HG03565 (cell line): ENCODE measurements around the gene PSMB3.

Experiments
- ATAC-seq: cut with Tn5 transposase; IDR thresholded peaks from one replicate; pipeline ENCODE4 v1.9.1; 2021; ENCODE audit warnings: mild to moderate bottlenecking, moderate library complexity; ENCODE audit not compliant: unreplicated experiment

The PSMB3 gene

DNA sequence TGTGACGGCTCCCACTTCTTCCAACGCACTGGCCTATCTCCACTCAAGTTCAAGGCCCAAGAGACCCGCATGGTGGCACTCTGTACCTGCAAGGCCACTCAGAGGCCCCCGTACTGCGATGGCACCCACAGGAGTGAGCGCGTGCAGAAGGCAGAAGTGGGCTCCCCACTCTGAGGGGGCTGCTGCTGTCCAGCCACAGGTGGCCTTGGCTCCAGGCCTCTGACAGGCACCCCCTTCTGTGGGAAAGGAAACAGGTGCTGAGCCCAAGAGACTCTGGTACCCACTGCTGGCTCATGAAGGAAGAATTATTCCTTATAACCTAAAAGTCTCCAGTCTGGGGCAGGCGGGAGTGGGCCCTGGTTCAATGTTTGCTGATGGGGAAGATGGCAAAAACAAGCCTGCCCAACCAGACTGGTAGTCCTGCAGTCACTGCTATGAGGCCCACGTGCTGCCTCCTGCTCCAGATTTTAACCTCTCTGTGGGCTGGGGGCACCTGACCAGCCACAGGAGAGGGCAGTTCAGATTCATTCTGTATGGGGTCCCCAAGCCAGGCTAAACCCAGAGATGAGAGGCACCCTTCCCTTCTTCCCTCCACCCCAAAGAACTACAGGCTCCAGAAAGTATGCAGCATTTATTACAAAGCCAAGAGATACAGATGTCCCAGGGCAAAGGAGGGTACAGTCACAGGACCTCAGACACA lies 19.1 kb upstream of the PSMB3 start:
- ATAC-seq, result no peak

DNA sequence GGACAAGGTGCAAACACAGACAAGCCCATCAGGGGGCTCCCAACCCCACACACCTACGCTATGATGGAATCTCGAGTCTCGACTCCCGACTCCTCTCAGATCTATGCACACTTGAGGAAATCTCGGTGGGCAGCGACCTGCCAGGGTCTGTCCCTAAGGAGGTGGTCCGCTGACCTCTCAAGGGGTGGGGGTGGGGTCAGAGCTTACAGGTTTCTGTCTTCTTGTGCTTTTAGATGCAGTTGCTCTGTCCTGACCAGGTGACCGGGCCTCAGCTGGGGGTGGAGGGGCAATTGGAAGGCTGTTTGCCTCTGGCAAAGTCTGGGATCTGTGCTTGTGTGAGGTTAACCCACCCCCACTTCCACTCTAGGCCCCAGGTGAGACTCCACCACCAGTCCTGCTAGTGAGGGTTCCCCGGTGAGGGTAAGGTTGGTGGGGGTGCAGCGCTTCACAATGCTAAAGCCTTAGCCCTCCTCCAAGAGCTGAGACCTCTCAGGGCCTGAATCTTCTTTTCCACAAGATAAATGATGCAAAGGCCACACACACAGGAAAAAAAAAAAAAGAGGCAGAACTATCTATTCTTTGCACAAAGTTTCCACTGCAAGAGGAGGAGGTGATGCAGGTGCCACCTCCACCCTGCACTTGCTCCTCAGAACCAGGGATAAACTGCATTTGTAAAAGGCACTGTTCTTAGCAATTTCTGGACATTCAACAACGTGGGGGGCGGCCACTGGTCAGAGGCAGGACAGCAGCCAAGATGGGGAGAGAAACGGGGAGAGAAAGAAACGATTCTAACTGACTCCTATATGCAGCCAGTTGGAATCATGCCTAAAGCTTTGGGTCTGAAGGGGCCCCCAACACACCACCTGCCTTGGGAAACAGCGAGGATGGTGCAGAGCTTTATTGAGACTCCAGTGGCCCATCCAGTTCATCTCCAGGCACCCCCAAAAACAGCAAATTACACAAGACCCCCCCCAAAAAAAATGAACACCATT lies 18.3 kb upstream of the PSMB3 start:
- no peak for ATAC-seq

DNA sequence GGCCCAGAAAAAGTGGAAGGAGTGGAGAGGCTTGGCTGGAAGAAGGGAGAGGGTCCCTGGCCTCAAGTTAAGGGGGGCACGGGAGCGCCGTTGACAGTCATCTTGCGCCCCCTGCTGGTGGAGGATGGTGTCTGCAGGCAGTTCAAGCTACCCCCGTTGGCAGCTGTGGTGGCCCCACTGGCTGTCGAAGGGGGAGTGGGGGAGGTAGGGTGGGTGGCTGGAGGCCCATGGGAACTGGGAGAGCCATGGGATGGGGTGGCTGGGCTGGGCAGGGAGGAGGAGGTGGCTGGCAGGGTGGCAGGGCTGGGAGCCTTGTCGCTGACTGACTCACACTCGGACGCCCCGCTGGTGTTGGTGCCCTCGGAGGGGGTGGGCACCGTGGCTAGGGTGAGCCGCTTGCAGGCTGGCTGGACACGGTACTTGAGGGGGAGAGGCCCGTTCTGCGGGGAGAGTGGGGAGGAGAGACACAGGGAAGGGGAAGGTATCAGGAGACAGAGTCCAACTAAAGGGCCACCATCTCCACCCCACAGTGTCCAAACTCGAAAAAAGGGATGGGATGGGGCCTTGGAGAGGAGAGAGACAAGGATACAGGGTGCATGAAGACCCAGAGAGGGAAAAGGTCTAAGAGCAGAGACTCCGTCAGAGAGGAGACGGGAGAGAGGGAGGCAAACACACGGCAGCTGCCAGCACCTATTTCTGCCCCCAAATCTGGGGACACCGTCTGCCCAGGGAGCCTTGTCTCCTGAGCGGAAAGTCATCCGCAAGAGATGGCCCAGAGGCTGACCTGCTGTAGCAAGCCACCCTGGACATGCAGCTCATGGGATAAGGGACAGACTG lies 17.2 kb upstream of the PSMB3 start:
- no peak for ATAC-seq

DNA sequence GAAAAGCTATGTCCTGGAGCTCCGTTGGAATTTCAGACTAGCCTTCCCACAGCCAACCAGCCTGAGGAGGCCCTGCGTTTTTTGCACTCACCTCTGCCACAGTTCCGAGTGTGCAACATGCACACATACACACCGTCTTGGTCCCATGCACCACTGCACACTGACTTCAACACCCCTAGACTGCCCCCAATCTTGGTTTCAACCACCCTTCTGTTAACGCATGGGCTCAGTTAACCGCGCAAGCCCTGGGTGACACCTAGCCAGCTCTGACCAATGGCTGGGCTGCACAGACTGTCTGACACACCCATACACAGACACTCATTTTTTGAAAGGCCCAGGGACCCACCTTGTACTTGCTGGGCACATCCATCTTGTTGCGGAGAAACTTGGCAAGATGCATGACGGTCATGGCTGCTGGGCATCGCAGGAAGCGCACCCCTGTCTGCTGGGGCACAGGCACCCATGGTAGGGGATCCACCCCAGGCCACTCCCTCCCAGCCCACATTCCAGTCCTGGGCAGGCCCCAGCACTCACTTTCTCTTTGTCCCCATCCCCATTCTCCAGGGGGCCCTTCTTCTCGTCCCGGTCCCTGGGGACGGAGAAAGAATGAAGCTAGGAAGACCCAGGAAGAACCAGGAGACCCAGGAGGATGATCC lies 14.4 kb upstream of the PSMB3 start:
- no peak for ATAC-seq

- ATAC-seq, result no peak
These were observed 13.9 kb upstream of the PSMB3 start for GRCh38 chr17:38738686-38739085.

DNA sequence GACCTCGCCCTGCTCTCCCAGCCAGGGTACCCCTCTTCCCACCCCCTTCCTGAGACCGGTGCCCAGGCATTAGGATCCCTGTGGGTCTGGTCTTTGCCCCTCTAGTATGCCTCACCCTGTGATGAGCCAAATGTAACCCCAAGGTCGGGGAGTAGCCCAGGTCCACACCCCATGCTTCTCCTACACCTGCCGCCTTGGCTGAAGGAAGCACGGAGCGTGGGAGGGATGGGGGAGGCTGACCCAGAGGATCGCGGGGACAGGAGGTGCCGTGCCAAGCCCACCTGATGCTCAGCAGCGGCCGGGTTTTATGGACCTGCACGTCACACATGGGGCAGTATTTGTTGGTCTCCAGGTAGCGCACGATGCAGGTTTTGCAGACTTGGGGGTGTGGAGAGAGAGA lies 13.2 kb upstream of the PSMB3 start:
- ATAC-seq, result no peak

GRCh38 chr17:38740044-38740443 lies 12.5 kb upstream of the PSMB3 start:
- no peak for ATAC-seq

DNA sequence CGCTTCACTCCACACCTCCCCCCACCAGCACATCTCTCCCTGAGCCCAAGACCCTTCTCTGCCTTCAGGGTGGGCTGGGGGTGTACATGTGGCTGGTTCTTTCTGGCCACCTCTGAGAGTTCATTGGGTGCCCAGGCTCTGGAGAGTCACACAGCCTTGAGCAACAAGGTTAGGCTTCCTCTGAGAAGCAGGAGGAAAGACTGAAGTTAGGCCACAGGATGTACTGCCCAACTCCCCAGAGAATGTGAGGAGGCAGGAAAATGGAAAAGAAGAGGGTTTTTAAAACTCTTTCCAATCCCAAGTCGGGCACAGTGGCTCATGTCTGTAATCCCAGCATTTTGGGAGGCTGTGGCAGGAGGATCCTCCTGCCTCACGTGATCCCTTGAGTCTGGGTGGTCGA lies 11.7 kb upstream of the PSMB3 start:
- ATAC-seq, result no peak

DNA sequence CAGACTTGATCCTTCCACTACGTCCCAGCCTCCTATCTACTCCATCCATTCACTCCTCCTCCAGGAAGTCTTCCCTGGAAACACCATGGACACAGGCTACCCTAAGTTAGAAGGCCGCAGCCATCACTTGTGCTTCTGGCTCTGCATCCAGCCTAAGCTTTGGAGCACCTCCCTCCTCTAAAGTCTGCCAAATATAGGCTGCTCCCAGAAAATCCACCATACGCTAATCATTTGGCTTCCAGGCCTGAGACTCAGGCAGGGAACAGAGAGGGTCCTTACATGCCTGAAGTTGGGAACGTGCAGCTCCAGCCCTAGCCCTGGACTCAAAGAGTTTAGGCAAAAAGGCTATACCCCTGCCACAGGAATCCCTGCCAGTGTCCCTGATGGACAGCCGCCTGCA lies 11.1 kb upstream of the PSMB3 start:
- ATAC-seq, result no peak

GRCh38 chr17:38741921-38742410 lies 10.6 kb upstream of the PSMB3 start:
- ATAC-seq, result no peak

GRCh38 chr17:38742411-38743308 lies 9.9 kb upstream of the PSMB3 start:
- no peak for ATAC-seq

DNA sequence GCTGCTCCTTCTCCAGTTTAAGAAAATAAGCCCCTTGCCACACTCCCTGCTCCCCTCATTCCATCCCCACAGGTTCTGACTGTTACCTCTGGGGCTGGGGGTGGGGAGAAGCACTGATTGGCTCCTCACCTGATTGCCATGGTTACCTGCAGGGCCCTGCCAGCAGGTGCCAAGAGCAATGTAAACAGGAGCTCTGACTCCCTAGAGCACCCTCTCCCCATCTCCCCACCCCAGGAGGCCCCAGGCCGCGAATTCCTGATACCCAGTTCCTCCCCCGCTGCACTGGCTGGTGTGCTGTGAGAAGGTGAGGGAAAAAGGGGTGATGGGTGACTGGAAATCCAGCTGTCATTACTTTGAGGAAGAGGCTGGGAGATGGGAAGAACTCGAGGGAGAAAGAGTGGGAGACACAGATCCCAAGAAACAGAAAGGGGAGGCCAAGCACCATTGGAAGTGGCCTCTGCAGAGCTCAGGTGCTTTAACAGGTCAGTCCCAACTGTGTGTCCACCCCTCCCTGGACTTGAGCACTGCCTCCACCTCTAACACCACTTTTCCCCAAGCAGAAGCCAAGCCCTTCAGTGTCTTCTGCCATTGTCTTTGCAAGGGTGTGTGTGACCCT lies 8.9 kb upstream of the PSMB3 start:
- no peak for ATAC-seq

DNA sequence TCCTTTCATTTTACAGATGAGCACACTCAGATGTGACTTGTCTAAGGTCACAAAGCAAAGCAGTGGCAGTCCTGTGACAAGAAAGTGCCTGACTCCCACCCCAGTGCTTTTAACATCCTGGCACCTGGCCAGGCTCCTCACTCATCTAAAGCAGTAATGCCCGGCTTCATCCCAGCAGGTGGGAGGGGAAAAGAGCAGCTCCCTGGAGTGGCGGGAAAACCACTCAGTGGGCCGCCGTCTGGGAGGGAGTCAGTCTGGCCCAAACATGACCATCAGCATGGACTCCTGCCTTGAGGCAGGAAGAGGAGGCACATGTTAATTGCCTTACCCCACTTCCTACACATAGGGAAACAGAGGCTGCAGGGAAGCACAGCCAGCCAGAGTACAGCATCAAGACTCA lies 7.0 kb upstream of the PSMB3 start:
- ATAC-seq, result no peak

GRCh38 chr17:38746004-38746848 lies 6.3 kb upstream of the PSMB3 start:
- ATAC-seq, result no peak

- no peak for ATAC-seq
These were observed 5.6 kb upstream of the PSMB3 start for GRCh38 chr17:38746849-38747462.

DNA sequence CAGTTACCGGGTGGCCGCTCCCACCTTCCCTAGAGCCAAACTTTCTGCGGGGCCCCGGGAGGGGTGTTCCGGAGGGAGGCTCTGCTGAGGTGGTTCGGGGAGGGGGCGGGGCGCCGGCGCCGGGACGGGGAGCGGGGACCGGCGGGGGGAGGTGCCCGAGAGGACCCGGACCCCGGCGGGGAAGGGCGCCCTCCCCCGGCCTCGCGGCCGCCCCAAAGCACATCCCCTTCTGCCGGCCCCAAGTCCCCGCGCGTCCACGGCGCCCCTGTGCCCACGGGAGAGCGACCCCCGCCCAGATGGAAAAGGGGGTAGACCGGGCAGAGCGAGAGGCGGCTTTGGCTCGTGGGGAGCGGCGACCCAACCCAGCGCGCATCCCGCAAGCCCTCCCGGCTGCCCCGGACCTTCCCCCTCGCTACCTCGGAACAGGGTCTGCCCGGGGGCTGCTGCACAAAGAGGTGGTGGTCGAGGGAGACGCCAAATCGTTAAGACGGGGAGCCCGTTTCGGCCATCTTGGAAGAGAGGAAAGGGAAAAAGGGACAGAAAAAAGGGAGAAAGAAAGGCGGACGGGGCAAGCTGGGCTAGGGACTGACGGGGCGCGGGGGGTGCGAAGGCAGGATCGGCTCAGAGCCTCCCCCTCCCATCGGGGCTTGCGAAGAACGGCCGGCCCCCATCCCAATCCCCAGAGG lies 4.9 kb upstream of the PSMB3 start:
- ATAC-seq, result no peak
